Measurements from ENCODE around the gene DDHD1.

DNA sequence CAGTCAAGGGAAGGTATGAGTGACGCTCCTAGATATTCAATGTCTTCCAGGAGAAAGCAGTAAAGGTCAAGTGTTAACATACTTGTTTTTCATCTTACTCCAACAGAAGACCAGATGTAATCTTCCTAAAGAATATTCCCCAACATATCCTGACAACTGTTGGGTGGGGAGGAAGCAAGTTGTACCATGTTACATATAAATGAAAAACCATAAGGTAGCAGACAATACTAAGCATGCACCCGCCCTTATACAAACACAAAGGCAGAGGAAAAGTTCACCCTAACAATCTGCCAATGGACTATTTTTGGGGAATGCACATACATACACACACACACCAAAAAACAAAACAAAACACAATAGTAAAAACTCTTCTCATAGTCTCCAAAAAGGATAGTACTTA is 112.1 kb downstream of the DDHD1 start:
- TF ChIP-seq EZH2 (IDR thresholded peaks at IDR 0.05; ENCODE audit: insufficient read depth, poor library complexity, severe bottlenecking) = no peak
- no peak for TF ChIP-seq EZH2phosphoT487 (IDR thresholded peaks at IDR 0.05; ENCODE audit: insufficient read depth, low read depth)

Measured in GM23248 (cell line).